Memory B cell (primary cell): ENCODE measurements around the gene DNM1L.
A peak's percentile ranks its signal among the peaks of the same experiment; 100 is the strongest.
"Not testable (repeated sequence)": the region's sequence is repeated elsewhere in the genome, so short reads cannot be mapped to it uniquely, and the experiment has no call there.

Experiments used
- ATAC-seq: fragments of 150-1000 bp; cut with Tn5 transposase; 2 replicates; pipeline ENCODE4 v1.10.0; 2021; ENCODE audit warnings: low read depth, mild to moderate bottlenecking, moderate library complexity
- DNase-seq, 2 donors: peaks; one replicate each; pipeline ENCODE4 v3.0.0; 2022; ENCODE audit warnings: low spot score in 2 of 2
- H3K27ac Mint-ChIP-seq: one replicate; pipeline ENCODE4 v1.8.0; 2022; ENCODE audit warnings: mild to moderate bottlenecking, moderate library complexity, mixed read lengths
- H3K27me3 Mint-ChIP-seq: one replicate; pipeline ENCODE4 v1.8.0; 2022; ENCODE audit warnings: mixed read lengths
- H3K36me3 Mint-ChIP-seq: one replicate; pipeline ENCODE4 v1.8.0; 2022; ENCODE audit warnings: mild to moderate bottlenecking, mixed read lengths
- H3K4me1 Mint-ChIP-seq: one replicate; pipeline ENCODE4 v1.8.0; 2022; ENCODE audit warnings: mixed read lengths
- H3K4me3 Mint-ChIP-seq: one replicate; pipeline ENCODE4 v1.8.0; 2022; ENCODE audit warnings: mild to moderate bottlenecking, moderate library complexity, mixed read lengths
- H3K9me3 Mint-ChIP-seq: one replicate; pipeline ENCODE4 v1.8.0; 2022; ENCODE audit warnings: mixed read lengths

Gene DNM1L

GRCh38 chr12:32679920-32680237 is 778 bp downstream of the DNM1L start:
- Mint-ChIP-seq H3K27me3 (no peaks in the 10 kb centered on the region), H3K27ac (peak overlapping the region; percentile 79), H3K4me1 (peaks cover 21% of the 10 kb centered on the region), H3K9me3 (no peaks in the 10 kb centered on the region), H3K4me3 (peak overlapping the region; percentile 82), H3K36me3 (no peaks in the 10 kb centered on the region)
- ATAC-seq (no peak), DNase-seq (no peak)

GRCh38 chr12:32680787-32681186 is 1.7 kb downstream of the DNM1L start:
- Mint-ChIP-seq H3K27me3 (no peaks in the 10 kb centered on the region), H3K9me3 (no peaks in the 10 kb centered on the region), H3K4me3 (no peak overlapping the region), H3K27ac (no peak overlapping the region), H3K4me1 (peaks cover 19% of the 10 kb centered on the region), H3K36me3 (peaks cover 4% of the 10 kb centered on the region)
- ATAC-seq (no peak), DNase-seq (no peak)

DNA sequence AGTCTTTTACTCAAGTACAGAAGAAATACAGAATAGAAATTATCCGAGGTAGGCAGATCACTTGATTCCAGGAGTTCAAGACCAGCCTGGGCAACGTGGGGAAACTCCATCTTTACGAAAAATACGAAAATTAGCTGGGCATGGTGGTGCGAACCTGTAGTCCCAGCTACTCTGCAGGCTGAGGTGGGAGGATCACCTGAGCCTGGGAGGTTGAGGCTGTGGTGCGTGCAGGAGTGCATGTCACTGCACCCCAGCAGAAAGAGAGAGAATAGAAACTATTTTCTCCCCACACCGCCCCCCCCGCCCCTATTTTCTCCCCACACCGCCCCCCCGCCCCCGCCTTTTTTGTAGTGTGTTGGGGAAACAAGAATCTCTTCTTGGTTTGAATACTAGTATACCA is 2.2 kb downstream of the DNM1L start:
- Mint-ChIP-seq H3K4me3 (peak overlapping the region; percentile 17), H3K36me3 (peaks cover 4% of the 10 kb centered on the region), H3K27ac (no peak overlapping the region), H3K27me3 (no peaks in the 10 kb centered on the region), H3K9me3 (no peaks in the 10 kb centered on the region), H3K4me1 (peaks cover 19% of the 10 kb centered on the region)
- no peak for DNase-seq
- no peak for ATAC-seq

- peaks cover 10% of the 10 kb centered on the region for H3K36me3 Mint-ChIP-seq
- H3K27me3 Mint-ChIP-seq, result no peaks in the 10 kb centered on the region
- no peaks in the 10 kb centered on the region for H3K9me3 Mint-ChIP-seq
- H3K4me1 Mint-ChIP-seq, result peaks cover 15% of the 10 kb centered on the region
- H3K27ac Mint-ChIP-seq, result no peak overlapping the region
- no peak for DNase-seq
- ATAC-seq, result no peak
- H3K4me3 Mint-ChIP-seq, result no peak overlapping the region
These were observed 7.2 kb downstream of the DNM1L start for GRCh38 chr12:32686340-32686739.

GRCh38 chr12:32688786-32689185 is 9.7 kb downstream of the DNM1L start:
- ATAC-seq (no peak), DNase-seq (no peak)
- Mint-ChIP-seq H3K27me3 (no peaks in the 10 kb centered on the region), H3K9me3 (no peaks in the 10 kb centered on the region), H3K27ac (no peak overlapping the region), H3K4me1 (peaks cover 14% of the 10 kb centered on the region), H3K36me3 (peaks cover 16% of the 10 kb centered on the region), H3K4me3 (no peak overlapping the region)

- ATAC-seq (no peak), DNase-seq (no peak)
- peaks cover 16% of the 10 kb centered on the region for H3K4me1 Mint-ChIP-seq
- H3K9me3 Mint-ChIP-seq, result no peaks in the 10 kb centered on the region
- no peaks in the 10 kb centered on the region for H3K27me3 Mint-ChIP-seq
- H3K4me3 Mint-ChIP-seq, result no peak overlapping the region
- H3K36me3 Mint-ChIP-seq, result peaks cover 21% of the 10 kb centered on the region
- no peak overlapping the region for H3K27ac Mint-ChIP-seq
These were observed 11.8 kb downstream of the DNM1L start for GRCh38 chr12:32690927-32691326.

DNA sequence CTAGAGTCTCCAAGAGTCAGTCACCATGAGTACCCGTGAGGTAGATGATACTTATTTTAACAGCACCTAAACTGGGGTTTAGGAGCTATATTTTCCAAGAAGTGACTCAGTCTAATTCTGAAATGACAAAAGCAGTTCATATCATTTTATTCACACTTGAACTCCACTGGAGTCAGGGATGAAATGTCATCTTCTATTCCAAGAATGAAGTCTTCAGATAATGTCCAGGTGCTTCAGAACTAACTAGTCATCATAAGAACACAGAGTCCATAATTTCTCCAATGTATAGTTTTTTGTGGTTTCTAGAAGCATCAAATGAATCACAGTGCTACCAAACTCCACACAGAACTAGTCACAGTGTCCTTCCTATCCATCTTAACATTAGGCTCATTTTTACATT is 13.3 kb downstream of the DNM1L start:
- ATAC-seq, result no peak
- no peaks in the 10 kb centered on the region for H3K27me3 Mint-ChIP-seq
- H3K4me1 Mint-ChIP-seq, result peaks cover 14% of the 10 kb centered on the region
- no peak overlapping the region for H3K27ac Mint-ChIP-seq
- H3K4me3 Mint-ChIP-seq, result no peak overlapping the region
- DNase-seq, result no peak
- no peaks in the 10 kb centered on the region for H3K9me3 Mint-ChIP-seq
- peaks cover 19% of the 10 kb centered on the region for H3K36me3 Mint-ChIP-seq

DNA sequence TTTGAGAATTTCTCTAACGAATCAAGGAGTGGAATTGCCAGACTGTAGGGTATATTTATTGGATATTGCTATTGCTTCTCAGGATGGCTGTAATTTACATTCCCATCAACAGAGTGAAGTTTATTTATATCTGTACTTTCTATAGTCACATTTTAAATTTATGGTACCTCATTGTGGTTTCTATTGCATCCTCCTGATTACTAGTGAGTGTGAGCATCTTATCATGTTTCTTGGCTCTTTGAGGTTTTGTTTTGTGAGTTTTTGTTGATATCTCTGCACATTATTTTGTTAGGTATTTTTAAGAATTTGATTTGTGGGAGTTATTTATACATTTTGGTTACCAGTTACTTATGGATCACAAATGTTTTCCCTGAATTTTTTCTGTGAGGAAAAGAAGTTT is 13.9 kb downstream of the DNM1L start:
- no peak overlapping the region for H3K4me3 Mint-ChIP-seq
- ATAC-seq, result no peak
- no peaks in the 10 kb centered on the region for H3K27me3 Mint-ChIP-seq
- no peaks in the 10 kb centered on the region for H3K9me3 Mint-ChIP-seq
- no peak for DNase-seq
- peaks cover 22% of the 10 kb centered on the region for H3K36me3 Mint-ChIP-seq
- peaks cover 17% of the 10 kb centered on the region for H3K4me1 Mint-ChIP-seq
- no peak overlapping the region for H3K27ac Mint-ChIP-seq

GRCh38 chr12:32695787-32696186 is 16.7 kb downstream of the DNM1L start:
- Mint-ChIP-seq H3K27me3 (no peaks in the 10 kb centered on the region), H3K27ac (no peak overlapping the region)
- no peak for ATAC-seq

GRCh38 chr12:32697445-32697844 is 18.3 kb downstream of the DNM1L start:
- H3K9me3 Mint-ChIP-seq, result no peaks in the 10 kb centered on the region
- DNase-seq (no peak), ATAC-seq (no peak)
- H3K36me3 Mint-ChIP-seq, result peaks cover 14% of the 10 kb centered on the region
- no peak overlapping the region for H3K4me3 Mint-ChIP-seq
- H3K4me1 Mint-ChIP-seq, result peaks cover 10% of the 10 kb centered on the region
- no peak overlapping the region for H3K27ac Mint-ChIP-seq
- H3K27me3 Mint-ChIP-seq, result no peaks in the 10 kb centered on the region

More at GRCh38 chr12:32695787-32696186, 16.7 kb downstream of the DNM1L start:
- Mint-ChIP-seq H3K4me3 (no peak overlapping the region), H3K4me1 (peaks cover 14% of the 10 kb centered on the region), H3K9me3 (no peaks in the 10 kb centered on the region), H3K36me3 (peaks cover 18% of the 10 kb centered on the region)
- no peak for DNase-seq

GRCh38 chr12:32698285-32698684 is 19.2 kb downstream of the DNM1L start:
- ATAC-seq (no peak), DNase-seq (no peak)
- no peak overlapping the region for H3K27ac Mint-ChIP-seq
- H3K27me3 Mint-ChIP-seq, result no peaks in the 10 kb centered on the region
- peaks cover 14% of the 10 kb centered on the region for H3K36me3 Mint-ChIP-seq
- peaks cover 10% of the 10 kb centered on the region for H3K4me1 Mint-ChIP-seq
- no peaks in the 10 kb centered on the region for H3K9me3 Mint-ChIP-seq
- no peak overlapping the region for H3K4me3 Mint-ChIP-seq

DNA sequence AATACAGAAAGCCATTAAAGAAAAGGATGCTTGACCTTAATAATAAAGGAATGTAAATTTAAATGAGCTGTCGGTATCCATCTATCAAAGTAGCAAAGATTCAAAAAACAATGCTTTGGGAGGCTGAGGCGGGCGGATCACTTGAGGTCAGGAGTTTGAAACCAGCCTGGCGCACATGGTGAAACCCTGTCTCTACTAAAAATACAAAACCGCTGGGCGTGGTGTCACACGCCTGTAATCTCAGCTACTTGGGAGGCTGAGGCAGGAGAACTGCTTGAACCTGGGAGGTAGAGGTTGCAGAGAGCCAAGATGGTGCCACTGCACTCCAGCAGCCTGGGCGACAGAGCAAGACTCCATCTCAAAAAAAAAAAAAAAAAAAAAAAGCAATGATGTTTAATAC is 20.3 kb downstream of the DNM1L start:
- not testable (repeated sequence) for DNase-seq, H3K4me1 Mint-ChIP-seq, ATAC-seq, H3K4me3 Mint-ChIP-seq, H3K27me3 Mint-ChIP-seq, H3K9me3 Mint-ChIP-seq, H3K27ac Mint-ChIP-seq
- H3K36me3 Mint-ChIP-seq, result peaks cover 13% of the 10 kb centered on the region

DNA sequence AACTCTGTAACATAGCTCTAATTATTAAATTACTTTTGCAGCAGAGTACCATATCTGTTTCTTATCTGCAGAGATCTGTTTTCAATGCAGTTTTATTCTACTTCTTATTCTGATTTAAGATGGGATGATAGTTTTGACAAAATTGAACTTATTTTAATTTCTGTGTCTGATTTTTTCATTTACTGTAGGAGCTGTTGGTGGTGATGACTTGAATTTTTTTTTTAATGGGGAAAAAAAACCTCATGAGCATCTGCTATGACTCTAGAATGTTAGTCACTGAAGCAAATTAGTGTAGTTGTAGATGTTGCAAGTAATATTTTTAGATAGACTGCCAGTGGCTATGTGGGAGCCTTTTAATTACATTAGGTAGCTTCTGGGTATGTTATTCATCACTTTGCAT is 23.4 kb downstream of the DNM1L start:
- no peaks in the 10 kb centered on the region for H3K27me3 Mint-ChIP-seq
- peaks cover 4% of the 10 kb centered on the region for H3K36me3 Mint-ChIP-seq
- no peaks in the 10 kb centered on the region for H3K9me3 Mint-ChIP-seq
- H3K4me1 Mint-ChIP-seq, result peaks cover 3% of the 10 kb centered on the region
- DNase-seq (no peak), ATAC-seq (no peak)
- H3K27ac Mint-ChIP-seq, result no peak overlapping the region
- H3K4me3 Mint-ChIP-seq, result no peak overlapping the region

GRCh38 chr12:32702946-32703345 is 23.8 kb downstream of the DNM1L start:
- DNase-seq (no peak), ATAC-seq (no peak)
- Mint-ChIP-seq H3K27ac (no peak overlapping the region), H3K27me3 (no peaks in the 10 kb centered on the region), H3K4me3 (no peak overlapping the region), H3K4me1 (peaks cover 2% of the 10 kb centered on the region), H3K36me3 (peaks cover 3% of the 10 kb centered on the region), H3K9me3 (no peaks in the 10 kb centered on the region)

DNA sequence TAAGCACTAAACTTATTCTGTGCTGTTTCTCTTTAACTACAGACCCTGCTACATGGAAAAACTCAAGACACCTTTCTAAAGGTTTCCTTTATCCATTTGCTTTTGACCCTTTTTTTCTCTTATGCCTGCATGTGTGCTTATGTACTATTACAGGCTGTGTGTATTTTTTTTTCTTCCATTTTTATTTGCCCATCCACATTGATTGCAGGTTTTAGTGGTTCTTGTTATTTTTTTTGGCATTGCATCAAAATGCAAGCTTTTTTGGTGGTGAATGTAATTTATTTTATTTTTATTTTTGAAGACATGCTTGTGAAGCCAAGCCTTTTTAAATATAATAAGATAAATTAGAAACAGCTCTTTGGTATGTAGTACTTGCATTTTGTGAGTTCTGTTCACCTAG is 26.7 kb downstream of the DNM1L start:
- H3K27ac Mint-ChIP-seq, result no peak overlapping the region
- no peaks in the 10 kb centered on the region for H3K27me3 Mint-ChIP-seq
- H3K4me3 Mint-ChIP-seq, result no peak overlapping the region
- ATAC-seq (no peak), DNase-seq (no peak)
- no peaks in the 10 kb centered on the region for H3K4me1 Mint-ChIP-seq
- peaks cover 3% of the 10 kb centered on the region for H3K36me3 Mint-ChIP-seq
- H3K9me3 Mint-ChIP-seq, result no peaks in the 10 kb centered on the region
